SK-N-SH (cell line): ENCODE data around the gene MMD. TPM values are rescaled to one million over a fixed set of nuclear protein-coding genes. Genes with fewer than 3 reads are reported as not detected.

Experiments
- CTCF ChIA-PET: fragments of 300-600, 350-600 bp; formaldehyde crosslinking; extraction: SDS; loops from one replicate; lab custom pipeline; 2021; lab: Yijun Ruan, JAX
- POLR2A ChIA-PET: fragments of 350-600 bp; sonication (Branson Sonifier 250); formaldehyde crosslinking; extraction: SDS; loops from one replicate; lab custom pipeline; 2020; ENCODE audit warnings: antibody characterized with exemption, inconsistent platforms; lab: Yijun Ruan, JAX
- DNase-seq: peaks from one replicate; pipeline ENCODE4 v3.0.0; 2012
- H2AFZ ChIP-seq: fragments of 200-600 bp; sonication (generic); 2 replicates; pipeline ENCODE4 v1.8.1; 2016; ENCODE audit warnings: antibody characterized with exemption, mild to moderate bottlenecking, low read depth
- H3F3A ChIP-seq: fragments of 200-600 bp; sonication (generic); replicated peaks from 2 replicates; pipeline ENCODE3; 2016; ENCODE audit warnings: antibody characterized with exemption, mild to moderate bottlenecking; ENCODE audit not compliant: insufficient read depth
- H3K27ac ChIP-seq, 2 experiments: fragments of 200-500 bp in 1 of 2; fragments of 200-600 bp in 1 of 2; sonication (Bioruptor generic) in 1 of 2; sonication (generic), shearing (Covaris generic) in 1 of 2; 2 replicates each; pipeline versions ENCODE4 v1.5.1 to v1.6.1; 2014 to 2016; ENCODE audit warnings: low read depth in 2 of 2, inconsistent platforms in 1 of 2, low read length in 1 of 2, mild to moderate bottlenecking in 1 of 2, mixed read lengths in 1 of 2
- H3K27me3 ChIP-seq: fragments of 200-600 bp; sonication (generic), shearing (Covaris generic); 2 replicates; pipeline ENCODE4 v1.6.1; 2016; ENCODE audit warnings: mixed run types; ENCODE audit not compliant: insufficient read depth
- H3K36me3 ChIP-seq, 2 experiments: fragments of 200-500 bp in 1 of 2; fragments of 200-600 bp in 1 of 2; sonication (Bioruptor generic) in 1 of 2; sonication (generic) in 1 of 2; replicated peaks in 1 of 2; 2 replicates each; pipeline versions ENCODE3 to v1.5.1; 2014 to 2016; ENCODE audit warnings: low read length in 1 of 2, mild to moderate bottlenecking in 1 of 2; ENCODE audit not compliant: insufficient read depth in 2 of 2, control insufficient read depth in 1 of 2
- H3K4me1 ChIP-seq, 2 experiments: fragments of 200-500 bp in 1 of 2; fragments of 200-600 bp in 1 of 2; sonication (Bioruptor generic) in 1 of 2; sonication (generic), shearing (Covaris generic) in 1 of 2; 2 replicates each; pipeline versions ENCODE4 v1.5.1 to v1.6.1; 2014 to 2016; ENCODE audit warnings: low read depth in 1 of 2, low read length in 1 of 2, mixed run types in 1 of 2; ENCODE audit not compliant: insufficient read depth in 2 of 2, control insufficient read depth in 1 of 2
- H3K4me2 ChIP-seq: fragments of 200-600 bp; sonication (generic), shearing (Covaris generic); 2 replicates; pipeline ENCODE4 v1.6.1; 2017; ENCODE audit warnings: mixed run types
- H3K4me3 ChIP-seq, 2 experiments: fragments of 200-500 bp in 1 of 2; fragments of 200-600 bp in 1 of 2; sonication (Bioruptor generic) in 1 of 2; sonication (generic), shearing (Covaris generic) in 1 of 2; 2 replicates each; pipeline versions ENCODE4 v1.5.1 to v1.8.1; 2014 to 2016; ENCODE audit warnings: low read depth in 2 of 2, inconsistent platforms in 1 of 2, low read length in 1 of 2, mild to moderate bottlenecking in 1 of 2, mixed read lengths in 1 of 2, moderate library complexity in 1 of 2
- H3K79me2 ChIP-seq: fragments of 200-600 bp; sonication (generic); 2 replicates; pipeline ENCODE4 v1.8.1; 2017; ENCODE audit warnings: mild to moderate bottlenecking; ENCODE audit not compliant: insufficient read depth
- H3K9ac ChIP-seq: fragments of 200-600 bp; sonication (generic); 2 replicates; pipeline ENCODE4 v1.6.1; 2017; ENCODE audit warnings: mixed run types
- H3K9me2 ChIP-seq: fragments of 200-600 bp; sonication (generic); 2 replicates; pipeline ENCODE4 v1.6.1; 2017; ENCODE audit warnings: mixed run types
- H3K9me3 ChIP-seq: fragments of 200-600 bp; sonication (generic); 2 replicates; pipeline ENCODE4 v1.6.1; 2017; ENCODE audit warnings: mixed run types, mild to moderate bottlenecking, moderate library complexity
- H4K20me1 ChIP-seq: fragments of 200-600 bp; sonication (generic); 2 replicates; pipeline ENCODE4 v1.6.1; 2017; ENCODE audit warnings: mild to moderate bottlenecking, mixed run types; ENCODE audit not compliant: insufficient read depth
- ELF1 ChIP-seq: IDR thresholded peaks from 2 replicates; pipeline ENCODE4 v1.4.0; 2012
- EP300 ChIP-seq, 2 experiments: IDR thresholded peaks; 2 replicates each; pipeline versions ENCODE4 v1.4.0 to v1.6.1; 2012; ENCODE audit warnings: borderline replicate concordance in 1 of 2, low read depth in 1 of 2, low read length in 1 of 2
- FOXJ3 ChIP-seq: sonication (generic); formaldehyde crosslinking; IDR thresholded peaks from 2 replicates; pipeline ENCODE4 v1.5.1; 2020; ENCODE audit warnings: mild to moderate bottlenecking, missing genetic modification reagents
- FOXM1 ChIP-seq: IDR thresholded peaks from 2 replicates; pipeline ENCODE4 v1.4.0; 2012; ENCODE audit warnings: low read depth, mild to moderate bottlenecking
- GABPA ChIP-seq: IDR thresholded peaks from 2 replicates; pipeline ENCODE4 v1.4.0; 2012; ENCODE audit warnings: low read depth, mild to moderate bottlenecking
- GATA2 ChIP-seq: sonication (generic); formaldehyde crosslinking; IDR thresholded peaks from 2 replicates; pipeline ENCODE4 v1.5.0; 2020; ENCODE audit warnings: mild to moderate bottlenecking, missing genetic modification reagents
- MXI1 ChIP-seq: IDR thresholded peaks from 2 replicates; pipeline ENCODE4 v1.6.1; 2012; ENCODE audit warnings: mild to moderate bottlenecking, low read depth, low read length, improper control_type of control experiment
- NFIC ChIP-seq: IDR thresholded peaks from 2 replicates; pipeline ENCODE4 v1.4.0; 2012; ENCODE audit warnings: borderline replicate concordance
- NRF1 ChIP-seq: IDR thresholded peaks from 2 replicates; pipeline ENCODE4 v1.6.1; 2012; ENCODE audit warnings: low read depth, mild to moderate bottlenecking, low read length
- RAD21 ChIP-seq: IDR thresholded peaks from 2 replicates; pipeline ENCODE4 v1.6.1; 2012; ENCODE audit warnings: mild to moderate bottlenecking, low read length
- TAF1 ChIP-seq: IDR thresholded peaks from 2 replicates; pipeline ENCODE4 v1.6.1; 2012; ENCODE audit warnings: low read depth, mild to moderate bottlenecking, low read length, moderate library complexity, borderline replicate concordance
- YY1 ChIP-seq: IDR thresholded peaks from 2 replicates; pipeline ENCODE4 v1.4.0; 2012; ENCODE audit warnings: low read depth, mild to moderate bottlenecking
- WGBS: methylation state at CpG from one replicate; pipeline ENCODE4 v1.1.6; 2017; ENCODE audit warnings: low lambda C conversion rate; 5-methylcytosine and 5-hydroxymethylcytosine counted together
- polyA plus RNA-seq, 3 experiments: library from polyadenylated mRNA; depleted of rRNA; stranded (reverse); fragments of >200 nt; gene quantifications; 2 replicates each; pipeline ENCODE4 v1.2.3, GENCODE V29; 2012
- TF ChIP-seq, protein P1 (sequence below): IDR thresholded peaks from 2 replicates; pipeline ENCODE4 v1.6.1; 2012; ENCODE audit warnings: mild to moderate bottlenecking, low read depth, low read length, moderate library complexity
- TF ChIP-seq, protein P2 (sequence below): IDR thresholded peaks from 2 replicates; pipeline ENCODE4; 2012
- TF ChIP-seq, protein P3 (sequence below): IDR thresholded peaks from 2 replicates; pipeline ENCODE4 v1.4.0; 2012; ENCODE audit warnings: low read depth, borderline replicate concordance
- TF ChIP-seq, protein P4 (sequence below): IDR thresholded peaks from 2 replicates; pipeline ENCODE4 v1.4.0; 2012; ENCODE audit warnings: low read depth

The MMD gene
- polyA plus RNA-seq, 1 of the 3 experiments (the other 2 are of a cell fraction) = 10.9 TPM

DNA sequence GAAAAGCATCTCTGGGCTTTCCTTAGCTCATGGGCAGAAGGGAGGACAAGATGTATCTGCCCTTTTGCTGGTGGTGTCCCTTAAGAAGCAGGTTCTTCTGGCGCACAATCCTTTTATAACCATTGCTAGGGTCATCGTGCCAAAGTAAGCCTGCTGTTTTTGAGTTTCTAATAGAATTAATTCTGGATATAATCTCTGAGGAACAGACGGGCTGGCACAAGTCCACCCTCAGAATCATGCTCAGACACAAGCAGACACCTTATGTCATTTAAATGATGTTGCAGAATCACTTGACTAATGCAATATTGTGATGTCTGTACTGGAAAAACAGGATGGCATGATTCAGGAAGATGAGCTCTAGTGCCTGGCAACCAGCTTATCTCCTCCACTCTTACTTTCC is 18.8 kb upstream of the MMD start (continued):
- TF ChIP-seq, protein P1, sequence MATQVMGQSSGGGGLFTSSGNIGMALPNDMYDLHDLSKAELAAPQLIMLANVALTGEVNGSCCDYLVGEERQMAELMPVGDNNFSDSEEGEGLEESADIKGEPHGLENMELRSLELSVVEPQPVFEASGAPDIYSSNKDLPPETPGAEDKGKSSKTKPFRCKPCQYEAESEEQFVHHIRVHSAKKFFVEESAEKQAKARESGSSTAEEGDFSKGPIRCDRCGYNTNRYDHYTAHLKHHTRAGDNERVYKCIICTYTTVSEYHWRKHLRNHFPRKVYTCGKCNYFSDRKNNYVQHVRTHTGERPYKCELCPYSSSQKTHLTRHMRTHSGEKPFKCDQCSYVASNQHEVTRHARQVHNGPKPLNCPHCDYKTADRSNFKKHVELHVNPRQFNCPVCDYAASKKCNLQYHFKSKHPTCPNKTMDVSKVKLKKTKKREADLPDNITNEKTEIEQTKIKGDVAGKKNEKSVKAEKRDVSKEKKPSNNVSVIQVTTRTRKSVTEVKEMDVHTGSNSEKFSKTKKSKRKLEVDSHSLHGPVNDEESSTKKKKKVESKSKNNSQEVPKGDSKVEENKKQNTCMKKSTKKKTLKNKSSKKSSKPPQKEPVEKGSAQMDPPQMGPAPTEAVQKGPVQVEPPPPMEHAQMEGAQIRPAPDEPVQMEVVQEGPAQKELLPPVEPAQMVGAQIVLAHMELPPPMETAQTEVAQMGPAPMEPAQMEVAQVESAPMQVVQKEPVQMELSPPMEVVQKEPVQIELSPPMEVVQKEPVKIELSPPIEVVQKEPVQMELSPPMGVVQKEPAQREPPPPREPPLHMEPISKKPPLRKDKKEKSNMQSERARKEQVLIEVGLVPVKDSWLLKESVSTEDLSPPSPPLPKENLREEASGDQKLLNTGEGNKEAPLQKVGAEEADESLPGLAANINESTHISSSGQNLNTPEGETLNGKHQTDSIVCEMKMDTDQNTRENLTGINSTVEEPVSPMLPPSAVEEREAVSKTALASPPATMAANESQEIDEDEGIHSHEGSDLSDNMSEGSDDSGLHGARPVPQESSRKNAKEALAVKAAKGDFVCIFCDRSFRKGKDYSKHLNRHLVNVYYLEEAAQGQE = no peak
- TF ChIP-seq GATA2 = peak; percentile 83
- TF ChIP-seq EP300 (IDR thresholded peaks at IDR 0.05; ENCODE audit: borderline replicate concordance in 1 of 2, low read depth in 1 of 2, low read length in 1 of 2) = peak in 1 of 2 experiments; percentile 90; a peak in 2 of 4 replicates
- TF ChIP-seq, protein P2, sequence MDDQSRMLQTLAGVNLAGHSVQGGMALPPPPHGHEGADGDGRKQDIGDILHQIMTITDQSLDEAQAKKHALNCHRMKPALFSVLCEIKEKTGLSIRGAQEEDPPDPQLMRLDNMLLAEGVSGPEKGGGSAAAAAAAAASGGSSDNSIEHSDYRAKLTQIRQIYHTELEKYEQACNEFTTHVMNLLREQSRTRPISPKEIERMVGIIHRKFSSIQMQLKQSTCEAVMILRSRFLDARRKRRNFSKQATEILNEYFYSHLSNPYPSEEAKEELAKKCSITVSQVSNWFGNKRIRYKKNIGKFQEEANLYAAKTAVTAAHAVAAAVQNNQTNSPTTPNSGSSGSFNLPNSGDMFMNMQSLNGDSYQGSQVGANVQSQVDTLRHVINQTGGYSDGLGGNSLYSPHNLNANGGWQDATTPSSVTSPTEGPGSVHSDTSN = no peak
- TF ChIP-seq, protein P3, sequence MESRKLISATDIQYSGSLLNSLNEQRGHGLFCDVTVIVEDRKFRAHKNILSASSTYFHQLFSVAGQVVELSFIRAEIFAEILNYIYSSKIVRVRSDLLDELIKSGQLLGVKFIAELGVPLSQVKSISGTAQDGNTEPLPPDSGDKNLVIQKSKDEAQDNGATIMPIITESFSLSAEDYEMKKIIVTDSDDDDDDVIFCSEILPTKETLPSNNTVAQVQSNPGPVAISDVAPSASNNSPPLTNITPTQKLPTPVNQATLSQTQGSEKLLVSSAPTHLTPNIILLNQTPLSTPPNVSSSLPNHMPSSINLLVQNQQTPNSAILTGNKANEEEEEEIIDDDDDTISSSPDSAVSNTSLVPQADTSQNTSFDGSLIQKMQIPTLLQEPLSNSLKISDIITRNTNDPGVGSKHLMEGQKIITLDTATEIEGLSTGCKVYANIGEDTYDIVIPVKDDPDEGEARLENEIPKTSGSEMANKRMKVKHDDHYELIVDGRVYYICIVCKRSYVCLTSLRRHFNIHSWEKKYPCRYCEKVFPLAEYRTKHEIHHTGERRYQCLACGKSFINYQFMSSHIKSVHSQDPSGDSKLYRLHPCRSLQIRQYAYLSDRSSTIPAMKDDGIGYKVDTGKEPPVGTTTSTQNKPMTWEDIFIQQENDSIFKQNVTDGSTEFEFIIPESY = no peak
- no peak for TF ChIP-seq GABPA
- TF ChIP-seq ELF1 = no peak
- TF ChIP-seq RAD21 = peak; percentile 29; the same call in 1 of the 2 replicates
- TF ChIP-seq FOXJ3 (CRISPR knock-in tag) = peak; percentile 85; the same call in 1 of the 2 replicates

DNA sequence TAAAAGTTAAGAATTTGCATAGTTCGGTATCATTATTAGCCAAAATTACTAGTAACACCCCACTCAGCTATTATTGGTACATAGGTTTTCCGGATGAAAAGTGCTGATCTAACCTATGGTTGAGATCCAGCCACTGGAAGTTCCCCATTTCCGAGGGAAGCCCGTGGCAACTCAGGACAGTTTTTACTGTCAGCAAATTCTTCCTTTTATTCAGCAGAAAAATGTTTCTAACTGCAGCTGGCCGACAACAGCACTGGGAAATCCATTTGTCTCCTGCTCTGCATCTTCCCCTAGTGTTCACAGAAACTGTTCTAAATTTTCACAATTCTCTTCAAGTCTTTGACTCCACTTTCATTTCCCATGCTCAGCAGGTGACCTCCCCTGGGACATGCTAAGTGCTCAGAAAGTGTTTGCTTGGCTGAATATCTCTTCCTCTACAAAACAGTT is 15.5 kb upstream of the MMD start:
- H3K79me2 ChIP-seq = no peaks in the 10 kb centered on the region
- no peaks in the 10 kb centered on the region for H4K20me1 ChIP-seq
- H3F3A ChIP-seq = no peaks in the 10 kb centered on the region
- WGBS = 79% methylated on average over 5 of the region's 5 CpGs
- H3K4me3 ChIP-seq = no peak overlapping the region
- H3K27me3 ChIP-seq = no peaks in the 10 kb centered on the region
- no peak for TF ChIP-seq NFIC
- TF ChIP-seq YY1 = no peak
- TF ChIP-seq EP300 (IDR thresholded peaks at IDR 0.05; ENCODE audit: borderline replicate concordance in 1 of 2, low read depth in 1 of 2, low read length in 1 of 2) = no peak
- TF ChIP-seq MXI1 = no peak
- TF ChIP-seq TAF1 = no peak
- TF ChIP-seq NRF1 = no peak
- TF ChIP-seq FOXM1 = no peak
- TF ChIP-seq, protein P4, sequence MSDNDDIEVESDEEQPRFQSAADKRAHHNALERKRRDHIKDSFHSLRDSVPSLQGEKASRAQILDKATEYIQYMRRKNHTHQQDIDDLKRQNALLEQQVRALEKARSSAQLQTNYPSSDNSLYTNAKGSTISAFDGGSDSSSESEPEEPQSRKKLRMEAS = no peak
- H3K9me3 ChIP-seq = no peaks in the 10 kb centered on the region
- no peak overlapping the region for H3K9ac ChIP-seq
- H2AFZ ChIP-seq = no peak overlapping the region
- ChIA-PET POLR2A (interaction anchor here (1.5 kb wide), 1 partner anchor 16 kb away, joined by 3 read pairs; the partner anchor contains the start of gene MMD), CTCF (interaction anchor here (0.6 to 2.0 kb wide), 3 partner anchors 77 to 1588 kb away, joined by 3 to 8 read pairs (median 7); no protein-coding TSS in a partner anchor)
- H3K27ac ChIP-seq = peak overlapping the region in 1 of 2 experiments; percentile 48; a peak in 2 of 4 replicates
- H3K36me3 ChIP-seq = no peaks in the 10 kb centered on the region
- peaks cover 0 to 39% of the 10 kb centered on the region in 2 experiments; a peak in 3 of 4 replicates for H3K4me1 ChIP-seq
- DNase-seq = no peak
- H3K4me2 ChIP-seq = no peak overlapping the region
- no peaks in the 10 kb centered on the region for H3K9me2 ChIP-seq
